ENCODE data around the gene SRC.

SRC gene

DNA sequence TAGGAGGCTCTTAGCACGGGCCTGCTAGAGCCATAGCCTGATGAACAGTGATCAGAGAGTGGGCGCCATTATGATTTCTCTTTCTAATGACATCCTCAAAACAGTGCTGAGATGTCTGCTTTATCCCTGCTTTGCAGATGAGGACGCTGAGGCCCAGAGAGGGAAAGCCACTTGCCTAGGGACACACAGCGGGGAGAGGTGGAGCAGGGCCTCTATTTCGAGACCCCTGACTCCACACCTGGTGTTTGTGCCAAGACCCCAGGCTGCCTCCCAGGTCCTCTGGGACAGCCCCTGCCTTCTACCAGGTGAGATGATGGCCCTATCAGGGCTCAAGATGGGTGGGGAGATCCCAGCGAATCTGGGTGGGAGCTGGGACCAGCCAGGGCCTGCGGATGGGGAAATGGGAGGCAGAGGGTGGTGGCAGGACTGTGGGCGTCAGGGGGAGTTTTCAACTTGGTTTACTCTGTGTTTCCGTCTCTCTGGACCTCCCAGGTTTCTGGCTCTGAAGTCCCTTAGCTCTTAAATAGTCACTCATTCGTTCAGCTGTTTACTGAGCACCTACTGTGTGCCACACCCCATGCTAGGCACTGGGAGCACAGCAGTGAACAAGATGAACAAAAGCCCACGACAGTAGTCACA is 36.7 kb downstream of the SRC start:
- no peak for DNase-seq (ENCODE audit: low spot score)

DNA sequence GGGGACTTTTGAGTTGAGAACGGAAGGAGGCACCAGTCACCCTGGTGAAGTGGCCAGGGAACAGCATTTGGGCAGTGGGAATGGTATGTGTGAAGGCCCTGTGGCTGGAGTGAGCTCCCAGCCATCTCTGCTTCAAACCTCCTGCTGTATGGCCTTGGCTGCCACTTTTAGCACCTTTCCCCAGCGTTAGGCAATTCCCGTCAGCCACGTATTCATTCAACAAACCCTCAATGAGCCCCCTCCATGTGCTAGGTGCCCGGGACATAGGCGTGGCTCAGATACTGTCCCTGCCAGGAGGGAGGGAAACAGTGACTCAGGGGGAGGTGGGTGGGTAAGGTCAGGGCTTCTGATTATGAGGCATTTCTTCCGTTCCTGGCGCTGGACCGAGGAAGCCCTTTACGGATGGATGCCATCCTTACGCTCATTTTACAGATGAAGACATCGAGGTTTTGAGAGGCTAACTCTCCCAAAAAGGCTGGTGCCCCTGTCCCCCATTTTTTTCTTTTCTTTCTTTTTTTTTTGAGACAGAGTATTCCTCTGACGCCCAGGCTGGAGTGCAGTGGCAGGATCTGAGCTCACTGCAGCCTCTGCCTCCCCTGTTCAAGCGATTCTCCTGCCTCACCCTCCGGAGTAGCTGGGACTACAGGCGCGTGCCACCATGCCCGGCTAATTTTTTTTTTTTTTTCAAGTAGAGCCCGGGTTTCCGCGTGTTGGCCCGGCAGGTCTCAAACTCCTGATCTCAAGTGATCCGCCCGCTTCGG is 37.5 kb downstream of the SRC start:
- no peak for DNase-seq (ENCODE audit: low spot score)

DNA sequence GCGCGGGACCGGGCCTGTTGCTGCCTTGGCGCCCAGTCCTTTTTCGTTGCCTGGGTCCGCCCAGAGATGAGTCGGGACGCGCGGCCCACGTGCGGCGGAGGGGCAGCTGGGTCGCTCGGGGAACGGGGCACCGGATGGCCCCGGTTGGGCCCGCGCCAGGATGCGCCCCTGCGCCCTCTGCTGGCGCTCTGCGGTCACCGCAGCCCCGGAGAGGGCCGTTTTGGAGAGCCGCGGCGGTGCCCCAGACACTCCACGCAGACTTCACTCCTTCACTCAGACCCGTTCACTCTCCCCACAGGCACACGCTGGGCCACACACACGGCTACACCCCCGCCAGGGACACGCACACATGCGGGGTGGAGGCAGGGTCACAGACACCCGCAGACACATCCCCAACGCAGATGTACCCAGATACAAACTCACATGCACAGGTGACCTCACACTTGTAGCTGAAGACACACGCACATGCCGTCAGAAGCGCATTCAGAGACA is 38.8 kb downstream of the SRC start:
- peak; percentile 90 for DNase-seq (ENCODE audit: low spot score)

- no peak for DNase-seq (ENCODE audit: low spot score)
Observed at GRCh38 chr20:37385176-37385575, 39.2 kb downstream of the SRC start.

- no peak for DNase-seq (ENCODE audit: low spot score)
Observed at GRCh38 chr20:37385659-37386504, 39.9 kb downstream of the SRC start.

GRCh38 chr20:37386505-37387251 is 40.7 kb downstream of the SRC start:
- no peak for DNase-seq (ENCODE audit: low spot score)

DNA sequence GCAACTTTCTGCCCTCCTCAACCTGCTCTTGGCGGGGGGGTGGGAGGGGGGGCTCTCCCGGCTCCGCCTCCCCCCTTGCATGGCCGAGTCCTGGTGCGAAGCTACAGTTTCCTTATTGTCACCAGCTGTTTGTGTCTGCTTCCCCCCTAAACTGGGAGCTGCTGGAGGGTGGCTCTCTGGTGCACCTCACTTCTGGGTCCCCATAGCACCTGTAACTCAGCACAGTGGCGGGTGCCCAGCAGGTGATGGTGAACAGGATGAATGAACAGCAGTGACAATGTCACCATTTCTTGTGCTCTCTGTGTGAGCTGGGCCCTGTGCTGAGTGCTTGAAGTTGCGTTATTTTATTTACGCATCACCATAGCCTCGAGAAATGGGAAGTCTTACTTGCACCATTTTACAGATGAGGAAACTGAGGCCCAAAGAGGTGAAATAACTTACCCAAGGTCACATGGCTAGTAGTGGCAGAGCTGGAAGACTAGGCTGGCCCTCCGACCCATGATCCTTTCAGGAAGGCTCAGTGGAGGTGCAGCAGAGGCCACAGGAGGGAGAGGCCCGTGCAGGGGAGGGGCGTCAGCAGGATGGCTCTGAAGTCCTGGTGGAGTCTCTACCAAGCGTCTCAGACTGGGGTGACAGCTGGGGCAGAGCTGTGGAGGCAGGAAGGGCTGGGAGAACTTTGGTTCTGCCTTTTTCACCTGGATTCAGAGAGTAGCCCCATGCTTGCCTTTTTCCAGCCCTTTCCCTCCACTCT is 41.8 kb downstream of the SRC start:
- no peak for DNase-seq (ENCODE audit: low spot score)

GRCh38 chr20:37388831-37389230 is 42.9 kb downstream of the SRC start:
- no peak for DNase-seq (ENCODE audit: low spot score)

DNA sequence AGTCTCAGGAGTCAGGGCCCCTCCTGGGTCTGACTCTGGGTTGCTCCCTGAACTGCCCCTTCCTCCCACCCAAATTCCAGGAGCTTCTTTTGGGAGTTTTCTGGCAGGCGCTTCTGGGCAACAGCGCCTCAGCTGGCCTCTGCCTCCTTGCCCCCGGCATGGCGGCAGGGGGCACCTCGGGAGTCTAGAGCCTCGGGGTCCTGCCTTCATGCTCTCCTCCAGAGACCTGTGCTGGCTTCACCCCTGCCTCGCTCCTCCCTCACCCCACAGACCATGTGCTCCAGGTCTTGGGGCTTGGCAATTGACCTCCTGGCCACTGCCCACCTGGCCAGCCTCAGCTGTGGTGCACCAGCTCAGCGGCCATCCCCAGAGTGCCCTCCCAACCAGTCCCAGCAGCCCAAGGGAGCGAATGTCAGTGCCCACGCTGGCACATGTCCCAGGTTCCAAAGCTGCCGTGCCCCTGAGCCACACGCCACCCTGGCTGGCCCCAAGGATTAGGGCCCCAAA is 43.4 kb downstream of the SRC start:
- no peak for DNase-seq (ENCODE audit: low spot score)

- DNase-seq (ENCODE audit: low spot score): no peak
Observed at GRCh38 chr20:37389844-37390275, 43.9 kb downstream of the SRC start.

- DNase-seq (ENCODE audit: low spot score): no peak
Observed at GRCh38 chr20:37390503-37390890, 44.6 kb downstream of the SRC start.

- DNase-seq (ENCODE audit: low spot score): no peak
Observed at GRCh38 chr20:37390891-37391525, 45.1 kb downstream of the SRC start.

GRCh38 chr20:37392441-37393195 is 46.7 kb downstream of the SRC start:
- DNase-seq (ENCODE audit: low spot score): peak; percentile 55

DNA sequence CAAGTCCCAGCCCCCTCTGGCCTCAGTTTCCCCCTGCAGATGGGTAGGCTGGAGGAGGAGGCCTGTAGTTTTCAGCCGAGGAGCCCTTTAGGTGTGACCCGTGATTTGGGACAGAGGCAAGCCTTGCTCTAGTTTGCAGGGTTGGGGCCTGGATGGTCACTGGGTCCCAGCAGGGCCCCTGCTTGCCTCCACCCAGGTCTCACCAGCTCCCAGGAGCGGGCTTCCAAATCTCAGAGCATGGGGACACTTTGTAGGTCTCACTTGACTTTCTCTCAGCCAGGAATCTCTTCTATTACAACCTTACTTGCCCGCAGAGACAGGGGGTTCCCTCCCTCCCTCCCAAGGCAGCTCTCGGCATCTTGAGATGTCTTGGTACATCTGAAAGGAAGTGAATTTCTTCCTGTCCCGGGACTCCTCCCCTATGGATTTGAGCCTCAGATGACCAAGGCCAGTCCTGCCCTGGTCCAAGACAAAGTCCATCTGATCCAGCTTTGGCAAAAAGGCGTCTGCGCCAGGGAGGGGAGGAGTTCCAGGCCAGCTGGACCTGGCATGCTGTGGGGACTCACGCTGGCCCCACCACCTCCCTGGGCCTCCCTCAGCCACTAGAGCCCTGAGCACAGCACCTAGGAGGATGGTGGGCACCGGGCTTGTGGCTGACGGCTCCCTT is 47.4 kb downstream of the SRC start:
- no peak for DNase-seq (ENCODE audit: low spot score)

DNA sequence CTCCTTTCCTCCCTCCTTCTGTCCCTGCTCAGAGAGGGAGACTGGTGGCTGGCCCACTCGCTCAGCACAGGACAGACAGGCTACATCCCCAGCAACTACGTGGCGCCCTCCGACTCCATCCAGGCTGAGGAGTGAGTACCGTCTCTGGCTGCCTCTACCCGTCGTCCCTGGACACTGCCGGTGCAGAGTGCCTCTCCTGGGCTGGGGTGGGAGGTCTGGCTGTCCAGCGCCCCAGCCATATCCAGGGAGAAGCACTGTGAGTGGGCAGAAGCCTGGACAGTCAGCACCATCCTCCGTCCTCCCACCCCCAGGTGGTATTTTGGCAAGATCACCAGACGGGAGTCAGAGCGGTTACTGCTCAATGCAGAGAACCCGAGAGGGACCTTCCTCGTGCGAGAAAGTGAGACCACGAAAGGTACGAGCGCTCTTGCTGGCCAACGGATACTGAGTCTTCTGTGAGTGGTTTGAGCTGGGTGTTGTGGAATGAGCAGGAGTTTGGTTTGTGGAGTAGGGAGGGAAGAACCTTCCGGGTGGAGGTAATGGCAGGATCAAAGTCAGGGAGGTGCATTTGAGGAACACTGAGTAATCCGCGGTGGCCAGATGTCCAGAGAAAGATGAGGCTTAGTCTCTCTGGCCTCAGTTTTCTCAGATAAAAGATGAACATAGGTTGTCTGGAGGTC is 48.1 kb downstream of the SRC start:
- no peak for DNase-seq (ENCODE audit: low spot score)

DNA sequence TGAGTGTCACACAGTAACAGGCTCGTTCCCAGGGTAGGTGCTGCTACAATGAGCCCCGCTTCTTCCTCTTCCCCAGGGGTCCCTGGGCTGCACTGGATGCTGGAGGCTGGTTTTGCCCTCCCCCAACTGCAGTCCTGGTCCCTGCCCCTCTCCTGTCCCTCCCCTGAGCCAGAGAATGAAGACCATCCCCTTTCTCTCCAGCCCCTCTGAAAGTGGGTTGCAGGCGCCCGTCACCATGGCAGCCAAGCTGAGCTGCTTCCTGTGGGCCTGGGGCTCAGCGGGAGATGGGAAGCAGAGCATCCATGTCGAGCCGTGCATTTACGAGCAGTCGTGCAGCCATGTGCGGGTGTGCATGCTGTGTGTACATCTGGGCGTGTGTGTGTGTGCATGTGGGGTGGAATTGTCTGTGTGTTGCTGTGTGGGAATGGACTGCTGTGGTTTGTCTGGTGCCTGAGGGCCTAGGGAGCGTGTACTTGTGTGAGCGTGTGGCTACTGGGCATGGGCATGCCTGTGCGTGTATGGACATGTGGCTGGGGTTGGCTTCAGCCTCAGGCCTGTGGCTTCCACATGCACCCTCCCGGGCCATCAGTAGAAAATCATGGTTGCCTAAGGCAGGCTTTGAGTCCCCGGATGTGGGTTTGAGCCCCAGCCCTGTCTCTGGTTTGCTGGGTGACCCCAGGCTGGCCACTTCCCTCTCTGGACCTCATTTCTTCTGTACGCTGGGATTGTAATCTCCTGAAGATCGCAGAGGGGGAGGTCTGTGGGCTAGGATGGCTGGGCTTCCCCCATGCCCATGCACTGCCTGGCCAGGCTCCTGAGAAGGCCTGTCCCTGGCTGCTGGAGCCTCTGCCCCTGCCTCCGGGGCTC is 48.8 kb downstream of the SRC start:
- no peak for DNase-seq (ENCODE audit: low spot score)

DNA sequence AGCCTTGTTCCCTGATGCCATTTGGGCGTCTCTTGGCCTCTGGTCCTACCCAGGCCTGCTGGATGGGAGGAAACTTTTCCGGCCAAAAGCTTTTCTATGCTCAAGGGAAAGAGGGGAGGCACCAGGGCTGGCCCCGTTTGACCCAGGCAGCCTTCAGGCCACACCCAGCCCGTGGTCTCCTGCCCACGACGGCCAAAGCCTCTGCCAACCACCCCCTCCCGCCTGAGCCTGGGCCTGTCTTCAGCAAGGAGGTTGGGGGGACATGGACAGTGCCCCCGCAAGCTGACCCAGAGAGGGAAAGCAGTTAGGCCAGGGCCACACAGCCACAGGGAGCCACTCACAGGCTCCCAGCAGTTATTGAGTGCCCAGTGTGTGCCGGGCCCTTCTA is 49.5 kb downstream of the SRC start:
- no peak for DNase-seq (ENCODE audit: low spot score)

Data from AG08396 (cell line).